Neuron (in vitro differentiated cells): ENCODE data around the gene COL6A2.
"Not testable (repeated sequence)": the region's sequence is repeated elsewhere in the genome, so short reads cannot be mapped to it uniquely, and the experiment has no call there.

Experiments used
- H2AFZ ChIP-seq: one replicate; pipeline ENCODE4 v1.6.1; 2013; ENCODE audit warnings: low read depth, mild to moderate bottlenecking, inconsistent platforms, low read length, moderate library complexity
- H3K27me3 ChIP-seq: one replicate; pipeline ENCODE4 v1.6.1; 2013; ENCODE audit warnings: low read length; ENCODE audit not compliant: insufficient read depth
- H3K36me3 ChIP-seq: one replicate; pipeline ENCODE4 v1.6.1; 2013; ENCODE audit warnings: low read length; ENCODE audit not compliant: insufficient read depth
- H3K4me1 ChIP-seq: one replicate; pipeline ENCODE4 v1.6.1; 2013; ENCODE audit warnings: low read length; ENCODE audit not compliant: insufficient read depth
- H3K4me3 ChIP-seq: 2 replicates; pipeline ENCODE4 v1.5.1; 2013; ENCODE audit warnings: mild to moderate bottlenecking, low read length, moderate library complexity
- H3K9me3 ChIP-seq: one replicate; pipeline ENCODE4 v1.6.1; 2013; ENCODE audit warnings: low read length

The COL6A2 gene

GRCh38 chr21:46078978-46079351, 18.9 kb upstream of the COL6A2 start:
- no peaks in the 10 kb centered on the region for H3K36me3 ChIP-seq
- H3K4me1 ChIP-seq, result no peaks in the 10 kb centered on the region
- no peaks in the 10 kb centered on the region for H3K27me3 ChIP-seq
- H3K9me3 ChIP-seq, result no peaks in the 10 kb centered on the region
- H2AFZ ChIP-seq, result no peak overlapping the region
- no peak overlapping the region for H3K4me3 ChIP-seq

GRCh38 chr21:46079352-46080170, 18.4 kb upstream of the COL6A2 start:
- no peak overlapping the region for H3K4me3 ChIP-seq
- H3K9me3 ChIP-seq, result no peaks in the 10 kb centered on the region
- H3K36me3 ChIP-seq, result no peaks in the 10 kb centered on the region
- H2AFZ ChIP-seq, result no peak overlapping the region
- H3K4me1 ChIP-seq, result no peaks in the 10 kb centered on the region
- H3K27me3 ChIP-seq, result peaks cover 4% of the 10 kb centered on the region

- H3K36me3 ChIP-seq, result no peaks in the 10 kb centered on the region
- no peak overlapping the region for H3K4me3 ChIP-seq
- H3K4me1 ChIP-seq, result no peaks in the 10 kb centered on the region
- no peak overlapping the region for H2AFZ ChIP-seq
- H3K27me3 ChIP-seq, result peaks cover 6% of the 10 kb centered on the region
- H3K9me3 ChIP-seq, result no peaks in the 10 kb centered on the region
Measured at GRCh38 chr21:46080171-46081021, 17.5 kb upstream of the COL6A2 start.

GRCh38 chr21:46081022-46081861, 16.7 kb upstream of the COL6A2 start:
- H3K27me3 ChIP-seq, result peaks cover 6% of the 10 kb centered on the region
- peaks cover 2% of the 10 kb centered on the region for H3K9me3 ChIP-seq
- H3K4me3 ChIP-seq, result no peak overlapping the region
- no peaks in the 10 kb centered on the region for H3K4me1 ChIP-seq
- no peak overlapping the region for H2AFZ ChIP-seq
- no peaks in the 10 kb centered on the region for H3K36me3 ChIP-seq

- H3K36me3 ChIP-seq, result no peaks in the 10 kb centered on the region
- peaks cover 2% of the 10 kb centered on the region for H3K9me3 ChIP-seq
- H3K4me3 ChIP-seq, result no peak overlapping the region
- no peaks in the 10 kb centered on the region for H3K4me1 ChIP-seq
- H2AFZ ChIP-seq, result no peak overlapping the region
- peaks cover 6% of the 10 kb centered on the region for H3K27me3 ChIP-seq
Measured at GRCh38 chr21:46081862-46082712, 15.8 kb upstream of the COL6A2 start.

- H3K36me3 ChIP-seq, result no peaks in the 10 kb centered on the region
- H3K4me1 ChIP-seq, result no peaks in the 10 kb centered on the region
- H3K4me3 ChIP-seq, result no peak overlapping the region
- no peak overlapping the region for H2AFZ ChIP-seq
- H3K27me3 ChIP-seq, result peaks cover 6% of the 10 kb centered on the region
- H3K9me3 ChIP-seq, result peaks cover 2% of the 10 kb centered on the region
Measured at GRCh38 chr21:46082713-46082962, 15.3 kb upstream of the COL6A2 start.

- H3K9me3 ChIP-seq, result peaks cover 2% of the 10 kb centered on the region
- H3K4me3 ChIP-seq, result no peak overlapping the region
- peaks cover 6% of the 10 kb centered on the region for H3K27me3 ChIP-seq
- no peaks in the 10 kb centered on the region for H3K36me3 ChIP-seq
- no peaks in the 10 kb centered on the region for H3K4me1 ChIP-seq
- no peak overlapping the region for H2AFZ ChIP-seq
Measured at GRCh38 chr21:46082963-46083790, 14.7 kb upstream of the COL6A2 start.

GRCh38 chr21:46083791-46084561, 13.9 kb upstream of the COL6A2 start:
- no peaks in the 10 kb centered on the region for H3K4me1 ChIP-seq
- peaks cover 6% of the 10 kb centered on the region for H3K27me3 ChIP-seq
- H3K4me3 ChIP-seq, result no peak overlapping the region
- H3K36me3 ChIP-seq, result no peaks in the 10 kb centered on the region
- H2AFZ ChIP-seq, result no peak overlapping the region
- H3K9me3 ChIP-seq, result peaks cover 2% of the 10 kb centered on the region

- no peak overlapping the region for H3K4me3 ChIP-seq
- H3K27me3 ChIP-seq, result peaks cover 6% of the 10 kb centered on the region
- no peaks in the 10 kb centered on the region for H3K4me1 ChIP-seq
- peaks cover 4% of the 10 kb centered on the region for H3K9me3 ChIP-seq
- no peaks in the 10 kb centered on the region for H3K36me3 ChIP-seq
- H2AFZ ChIP-seq, result no peak overlapping the region
Measured at GRCh38 chr21:46084709-46085108, 13.2 kb upstream of the COL6A2 start.

- H3K4me3 ChIP-seq, H3K4me1 ChIP-seq, H3K36me3 ChIP-seq, H3K27me3 ChIP-seq, H2AFZ ChIP-seq, H3K9me3 ChIP-seq: not testable (repeated sequence)
Measured at GRCh38 chr21:46085259-46085658, 12.7 kb upstream of the COL6A2 start.

GRCh38 chr21:46087641-46088040, 10.3 kb upstream of the COL6A2 start:
- no peak overlapping the region for H2AFZ ChIP-seq
- H3K9me3 ChIP-seq, result peaks cover 4% of the 10 kb centered on the region
- no peaks in the 10 kb centered on the region for H3K36me3 ChIP-seq
- no peaks in the 10 kb centered on the region for H3K4me1 ChIP-seq
- no peak overlapping the region for H3K4me3 ChIP-seq
- peaks cover 6% of the 10 kb centered on the region for H3K27me3 ChIP-seq
